Renal cortex interstitium (tissue), 11 donors: ENCODE data around the gene KIAA0825. TPM values are rescaled to one million over a fixed set of nuclear protein-coding genes. Genes with fewer than 3 reads are reported as not detected.
A peak's percentile ranks its signal among the peaks of the same experiment; 100 is the strongest.

Source experiments
- DNase-seq, 11 donors: peaks; one replicate each; pipeline ENCODE4 v3.0.0-alpha.2; 2013; ENCODE audit warnings: low read depth in 9 of 11, low spot score in 4 of 11; ENCODE audit errors: extremely low read depth in 1 of 11
- polyA plus RNA-seq, 3 donors: library from polyadenylated mRNA; unstranded; fragments of 120-200 nt; gene quantifications; one replicate each; pipeline ENCODE4 v1.2.1, GENCODE V29; 2013; ENCODE audit not compliant: insufficient read length in 3 of 3

The KIAA0825 gene
- polyA plus RNA-seq, 3 donors, result 4.1 to 5.0 (median 4.6) TPM

- no peak for DNase-seq
These were observed 337.1 kb downstream of the KIAA0825 start for GRCh38 chr5:94281236-94281801.

DNA sequence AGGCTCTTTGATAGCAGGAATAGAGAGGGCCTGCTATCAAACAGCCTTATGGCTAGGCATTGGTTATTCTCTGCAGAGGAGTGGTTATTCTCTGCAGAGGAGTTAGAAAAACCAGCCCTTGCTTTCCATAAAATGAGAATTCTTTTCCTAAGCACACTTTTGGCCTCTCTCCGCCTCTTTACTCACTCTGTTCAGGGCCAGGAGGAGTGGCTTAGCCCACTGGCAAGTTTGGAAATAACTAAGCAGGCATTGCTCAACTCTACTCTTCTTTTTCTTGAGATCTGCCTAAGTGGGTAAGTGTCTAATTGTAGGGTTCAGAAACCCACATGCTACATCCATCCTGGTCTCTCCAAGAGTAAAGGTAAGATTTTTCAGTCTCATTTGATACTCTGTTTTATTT, 341.7 kb downstream of the KIAA0825 start:
- DNase-seq, result no peak

DNA sequence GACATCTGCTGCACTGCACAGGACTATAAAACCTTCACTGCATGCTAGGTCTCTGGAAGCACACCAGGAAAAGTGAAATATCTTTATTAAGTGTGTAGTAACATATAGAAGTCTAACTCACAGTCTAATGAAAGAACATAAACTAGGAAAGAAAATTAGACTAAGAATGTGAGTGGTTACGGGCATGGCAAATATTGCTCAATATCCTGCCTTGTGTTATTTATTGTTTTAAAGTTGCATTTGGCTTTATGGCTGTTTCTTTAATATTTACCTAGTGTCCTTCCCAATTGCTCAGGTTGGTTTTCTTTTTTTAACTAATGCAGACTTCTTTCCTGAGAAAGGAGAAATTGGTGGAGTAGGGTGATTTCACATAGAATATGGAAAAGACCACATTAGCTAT, 342.4 kb downstream of the KIAA0825 start:
- DNase-seq, result no peak

GRCh38 chr5:94274707-94275106, 343.7 kb downstream of the KIAA0825 start:
- DNase-seq, result no peak

DNA sequence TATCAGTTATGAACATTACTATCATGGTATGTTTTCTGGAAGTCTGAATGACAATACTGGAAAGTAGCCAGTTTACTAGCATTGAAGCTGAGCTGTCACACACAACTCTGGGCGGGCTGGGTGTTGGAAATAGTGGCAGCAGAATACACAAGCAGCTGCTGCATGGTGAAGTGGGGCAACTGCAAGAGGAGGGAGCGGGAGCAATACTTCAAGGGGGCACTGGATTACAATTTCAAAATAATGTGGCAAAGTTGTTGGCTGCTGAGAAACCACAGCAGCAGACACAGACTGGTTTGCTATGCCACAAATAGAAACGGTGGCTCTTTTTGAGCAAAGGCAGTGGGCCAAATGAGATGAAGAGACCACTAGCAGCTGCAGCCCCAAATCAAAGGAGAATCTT, 350.2 kb downstream of the KIAA0825 start:
- DNase-seq, result no peak

GRCh38 chr5:94267350-94267899, 351.0 kb downstream of the KIAA0825 start:
- no peak for DNase-seq

DNA sequence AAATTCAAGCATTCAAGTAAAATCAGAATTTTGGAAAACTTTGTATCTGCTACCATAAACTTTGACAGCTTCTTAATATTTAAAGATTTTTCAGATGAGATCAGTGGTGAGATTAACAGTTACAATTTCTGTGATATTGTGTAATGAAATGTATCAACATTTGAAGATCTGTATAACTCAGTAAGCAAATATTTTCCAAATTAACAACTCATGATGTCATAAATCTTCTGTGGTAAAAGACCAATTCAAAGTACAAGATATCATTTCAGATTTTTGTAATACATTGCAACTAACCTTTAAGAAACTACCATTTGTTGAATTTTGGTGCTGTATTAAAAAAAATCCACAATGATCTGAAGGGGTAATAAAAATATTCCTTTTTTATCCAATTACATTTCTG, 352.2 kb downstream of the KIAA0825 start:
- no peak for DNase-seq

DNA sequence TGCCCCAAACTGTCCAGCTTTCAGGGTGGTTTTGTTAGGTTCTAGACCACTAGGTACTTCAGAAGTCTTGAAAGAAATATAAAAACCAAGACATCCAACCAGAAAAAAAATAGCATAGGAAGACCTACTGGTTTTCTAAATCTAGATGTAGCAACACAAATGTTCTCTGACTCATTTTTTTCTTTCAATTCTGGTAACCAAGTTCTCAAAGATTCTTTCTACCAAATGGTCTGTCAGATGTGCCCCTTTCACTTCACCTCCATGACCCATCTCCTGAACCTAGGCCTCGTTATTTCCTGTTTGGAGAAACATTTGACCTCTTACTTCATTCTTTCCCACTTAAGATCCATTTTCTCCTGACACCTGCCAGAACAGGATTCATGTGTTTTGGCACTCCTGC, 355.3 kb downstream of the KIAA0825 start:
- no peak for DNase-seq

GRCh38 chr5:94260096-94260495, 358.3 kb downstream of the KIAA0825 start:
- no peak for DNase-seq

- no peak for DNase-seq
These were observed 364.2 kb downstream of the KIAA0825 start for GRCh38 chr5:94254214-94254613.

- no peak for DNase-seq
These were observed 367.4 kb downstream of the KIAA0825 start for GRCh38 chr5:94250985-94251384.

DNA sequence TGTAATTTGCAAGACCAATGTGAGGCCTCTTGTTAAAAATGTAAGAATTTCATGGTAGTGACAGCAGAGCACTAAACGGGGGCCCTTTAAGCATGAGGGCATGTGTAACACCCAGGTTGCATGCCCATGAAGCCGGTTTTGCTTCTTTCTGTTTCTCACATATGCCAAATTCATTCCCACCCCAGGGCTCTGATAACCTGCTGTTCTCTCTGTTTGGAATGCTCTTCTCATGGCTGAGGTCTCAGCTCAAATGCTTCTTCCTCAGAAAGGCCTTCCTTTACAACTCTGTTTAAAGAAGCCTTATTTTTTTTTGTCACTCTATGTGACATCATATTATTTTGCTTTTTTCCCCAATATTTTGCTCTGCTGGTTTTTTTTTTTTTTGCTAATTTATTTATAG, 369.0 kb downstream of the KIAA0825 start:
- no peak for DNase-seq

- no peak for DNase-seq
These were observed 370.1 kb downstream of the KIAA0825 start for GRCh38 chr5:94248175-94248875.

DNA sequence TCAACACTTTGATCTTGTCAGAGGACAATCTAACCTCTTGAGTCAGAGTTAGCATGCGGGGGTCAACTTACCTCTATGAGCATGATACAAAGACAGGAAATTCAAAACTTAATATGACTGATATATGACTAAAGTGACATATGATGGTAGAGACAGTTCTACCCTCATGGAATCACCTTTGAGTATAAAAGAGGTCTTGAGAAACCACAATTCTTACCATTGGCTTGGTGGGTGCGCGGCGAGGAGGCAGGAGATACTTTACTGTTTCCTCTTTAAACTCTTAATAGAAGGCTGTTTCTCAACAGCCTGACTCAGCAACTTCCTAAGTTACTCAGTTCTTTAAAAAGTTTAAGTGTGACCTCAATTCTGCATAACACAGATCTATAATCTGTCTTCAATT, 372.8 kb downstream of the KIAA0825 start:
- no peak for DNase-seq

DNA sequence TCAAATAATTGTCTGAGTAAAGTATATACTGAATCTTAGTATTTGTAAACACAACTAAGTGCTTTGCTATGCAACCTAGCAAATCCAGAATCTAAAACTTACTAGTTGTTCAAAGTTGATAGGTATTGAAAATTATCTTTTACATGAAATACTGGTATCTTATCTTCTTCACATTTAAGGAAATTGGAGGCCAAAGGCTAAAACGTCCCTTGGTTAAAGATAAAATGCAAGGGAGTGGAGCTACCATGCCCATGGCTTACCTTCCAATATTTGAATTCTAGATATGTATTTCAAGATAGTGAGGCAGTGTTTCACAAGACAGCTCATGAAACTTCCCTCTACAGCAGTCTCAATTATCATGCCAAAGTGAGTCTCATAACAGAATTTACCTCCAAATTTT, 373.5 kb downstream of the KIAA0825 start:
- DNase-seq, result no peak

- DNase-seq, result no peak
These were observed 374.8 kb downstream of the KIAA0825 start for GRCh38 chr5:94243612-94244011.

GRCh38 chr5:94240993-94241651, 377.3 kb downstream of the KIAA0825 start:
- DNase-seq, result no peak

DNA sequence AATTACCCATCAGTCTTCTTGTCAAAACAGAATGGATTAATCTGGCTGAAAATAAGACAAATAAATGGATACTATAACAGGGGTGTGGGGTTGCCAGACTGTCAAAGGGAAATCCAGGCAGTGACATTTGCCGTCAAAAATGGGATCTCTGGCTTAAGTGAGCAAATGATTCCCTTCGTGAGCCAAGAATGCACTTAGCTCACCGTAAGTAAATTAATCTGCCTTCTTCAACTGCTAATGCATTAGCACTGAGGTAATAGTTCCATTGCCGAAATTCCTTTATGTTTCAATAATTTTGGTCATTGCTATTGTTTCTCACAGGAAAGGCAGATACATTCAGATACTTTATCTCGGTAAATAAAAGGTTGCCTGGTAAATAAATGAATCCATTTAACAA, 377.8 kb downstream of the KIAA0825 start:
- DNase-seq, result no peak

DNA sequence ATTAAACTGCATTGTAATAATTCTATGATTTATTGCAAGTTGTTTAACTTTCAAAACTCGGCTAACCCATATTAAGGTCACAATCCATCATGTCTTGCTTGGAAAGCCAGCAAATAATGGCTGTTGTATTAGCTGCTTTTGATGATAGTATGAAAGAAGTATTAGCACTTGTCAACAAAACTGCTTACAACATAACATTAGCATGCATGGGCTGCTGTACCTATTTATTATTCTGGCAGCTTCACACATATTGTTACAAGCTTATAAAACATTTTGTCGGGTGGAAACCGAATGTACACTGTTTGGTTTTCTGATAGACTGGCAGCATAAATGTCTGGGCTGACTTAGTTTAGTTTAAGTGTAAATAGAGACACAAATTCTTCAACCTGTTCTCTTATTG, 378.3 kb downstream of the KIAA0825 start:
- DNase-seq, result peak in 1 of 11 donors; percentile 2

- DNase-seq, result no peak
These were observed 379.1 kb downstream of the KIAA0825 start for GRCh38 chr5:94239266-94239665.
